Spleen (tissue), 7 donors: ENCODE data around the gene ABCB4.

ENCODE experiments used
- CTCF ChIP-seq, 11 experiments: fragments of 200-600 bp in 7 of 11; fragments of 450-650 bp in 4 of 11; sonication (generic) in 4 of 11; IDR thresholded peaks in 8 of 11; conservative IDR thresholded peaks in 3 of 11; 1 replicate in 7 of 11; 2 replicates in 4 of 11; pipeline versions ENCODE4 v1.4.0 to v1.8.0; 2016 to 2021; ENCODE audit warnings: antibody characterized with exemption in 11 of 11, inconsistent platforms in 4 of 11, mild to moderate bottlenecking in 1 of 11
- POLR2A ChIP-seq, 3 donors: fragments of 450-650 bp; IDR thresholded peaks; one replicate each; pipeline ENCODE4 v1.5.1; 2017; ENCODE audit warnings: antibody characterized with exemption in 3 of 3, mild to moderate bottlenecking in 1 of 3
- POLR2AphosphoS5 ChIP-seq, 3 donors: sonication (generic); formaldehyde crosslinking; IDR thresholded peaks; one replicate each; pipeline ENCODE4 v1.5.1; 2017; ENCODE audit warnings: antibody characterized with exemption in 3 of 3
- donor health status: DM: no; HTN: no; CAD: no; lungs with moderate emphysema.
- donor health status: DM: no; HTN: no; CAD: no.
- donor health status: DM: no; HTN: no; CAD: no.

GRCh38 chr7:87499494-87499893 is 24.0 kb upstream of the ABCB4 start:
- TF ChIP-seq POLR2A (IDR thresholded peaks at IDR 0.05) (no peak), POLR2AphosphoS5 (IDR thresholded peaks at IDR 0.05) (no peak), CTCF (IDR thresholded peaks at IDR 0.05 in 8 of 11, conservative IDR thresholded peaks at IDR 0.05 in 3 of 11) (no peak)
